Stimulated activated CD8-positive, alpha-beta memory T cell treated with anti-CD3 and anti-CD28 coated beads, Interleukin-12 subunit alpha, Interleukin-12 subunit beta, amount 100 ng/mL, for 24 hours (primary cell): ENCODE measurements around the gene WNK4.

Experiments
- DNase-seq: peaks from one replicate; pipeline ENCODE4 v3.0.0-alpha.2; 2020; ENCODE audit errors: extremely low read depth

Gene WNK4

GRCh38 chr17:42841975-42842685 is 61.7 kb downstream of the WNK4 start:
- no peak for DNase-seq

GRCh38 chr17:42843358-42843934 is 63.0 kb downstream of the WNK4 start:
- no peak for DNase-seq

DNA sequence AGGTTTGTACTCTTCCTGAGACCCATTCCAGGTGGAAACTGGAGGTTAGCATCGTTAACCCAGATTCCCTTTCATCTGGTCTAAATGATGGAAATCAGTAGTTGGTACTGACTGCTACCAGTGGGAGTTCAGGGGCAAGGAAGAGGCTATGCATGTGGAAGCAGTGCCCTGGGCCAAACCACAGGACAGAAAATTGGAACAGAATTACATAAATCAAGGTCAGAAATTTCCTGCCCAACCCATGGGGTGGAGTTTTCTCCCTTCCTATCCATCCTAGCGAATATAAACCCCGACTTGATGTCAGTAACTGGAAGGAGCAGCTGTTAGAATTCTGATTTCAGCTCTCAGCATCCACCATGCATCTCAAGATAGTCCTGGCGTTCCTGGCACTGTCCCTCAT is 63.9 kb downstream of the WNK4 start, which contains the start of gene AOC2:
Gene AOC2, plus strand, starts transcription at position 310 of the 400 bp plus-strand sequence. Its CDS starts 47 bp downstream, at position 357.
- DNase-seq: no peak

GRCh38 chr17:42844761-42845555 is 64.5 kb downstream of the WNK4 start:
- DNase-seq: no peak

- DNase-seq: no peak
Observed at GRCh38 chr17:42845556-42845917, 65.1 kb downstream of the WNK4 start.

DNA sequence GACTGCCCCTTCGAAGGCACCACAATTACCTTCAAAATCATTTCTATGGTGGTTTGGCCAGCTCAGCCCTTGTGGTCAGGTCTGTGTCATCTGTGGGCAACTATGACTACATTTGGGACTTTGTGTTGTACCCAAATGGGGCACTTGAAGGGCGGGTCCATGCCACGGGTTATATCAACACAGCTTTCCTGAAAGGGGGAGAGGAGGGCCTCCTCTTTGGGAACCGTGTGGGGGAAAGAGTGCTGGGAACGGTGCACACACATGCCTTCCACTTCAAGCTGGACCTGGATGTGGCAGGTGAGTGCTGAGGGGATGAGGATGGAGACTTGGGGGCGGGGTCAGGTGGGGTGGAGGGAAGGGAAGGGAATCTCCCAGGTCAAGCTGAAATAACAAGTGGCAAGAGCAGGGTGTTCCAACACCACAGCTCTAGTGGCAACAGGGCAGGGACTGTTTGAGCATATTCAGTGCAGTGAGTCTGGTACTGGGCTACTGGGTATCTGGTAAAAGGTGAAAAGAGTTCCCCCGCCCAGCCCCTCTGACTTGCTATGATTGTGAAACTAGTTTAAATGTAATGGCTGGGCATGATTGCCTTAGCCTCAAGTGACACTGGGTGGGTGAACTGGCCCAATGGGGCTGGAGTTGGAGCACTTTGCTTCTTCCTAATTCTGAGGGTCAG is 65.6 kb downstream of the WNK4 start:
- no peak for DNase-seq
